ENCODE measurements around the gene NRXN3.

NRXN3 gene

DNA sequence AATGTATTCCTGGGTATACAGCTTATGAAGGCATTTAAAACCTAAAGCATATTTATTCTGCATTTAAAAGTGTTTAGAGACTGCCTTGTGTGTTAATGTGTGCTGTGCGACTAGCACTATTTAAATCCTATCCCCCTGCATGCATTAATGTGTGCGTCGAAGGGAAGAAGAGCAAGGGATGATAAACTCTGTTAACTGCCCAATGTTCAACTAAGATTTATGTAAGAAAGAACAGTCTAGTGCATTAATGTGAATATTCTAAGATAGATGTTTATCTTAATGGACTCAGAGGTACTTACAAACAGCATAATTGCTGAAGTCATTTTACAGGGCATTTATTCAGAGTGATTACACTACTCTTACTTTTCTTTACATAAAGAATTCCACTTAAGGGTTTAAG lies 1616.3 kb downstream of the NRXN3 start:
- TF ChIP-seq, protein P1, sequence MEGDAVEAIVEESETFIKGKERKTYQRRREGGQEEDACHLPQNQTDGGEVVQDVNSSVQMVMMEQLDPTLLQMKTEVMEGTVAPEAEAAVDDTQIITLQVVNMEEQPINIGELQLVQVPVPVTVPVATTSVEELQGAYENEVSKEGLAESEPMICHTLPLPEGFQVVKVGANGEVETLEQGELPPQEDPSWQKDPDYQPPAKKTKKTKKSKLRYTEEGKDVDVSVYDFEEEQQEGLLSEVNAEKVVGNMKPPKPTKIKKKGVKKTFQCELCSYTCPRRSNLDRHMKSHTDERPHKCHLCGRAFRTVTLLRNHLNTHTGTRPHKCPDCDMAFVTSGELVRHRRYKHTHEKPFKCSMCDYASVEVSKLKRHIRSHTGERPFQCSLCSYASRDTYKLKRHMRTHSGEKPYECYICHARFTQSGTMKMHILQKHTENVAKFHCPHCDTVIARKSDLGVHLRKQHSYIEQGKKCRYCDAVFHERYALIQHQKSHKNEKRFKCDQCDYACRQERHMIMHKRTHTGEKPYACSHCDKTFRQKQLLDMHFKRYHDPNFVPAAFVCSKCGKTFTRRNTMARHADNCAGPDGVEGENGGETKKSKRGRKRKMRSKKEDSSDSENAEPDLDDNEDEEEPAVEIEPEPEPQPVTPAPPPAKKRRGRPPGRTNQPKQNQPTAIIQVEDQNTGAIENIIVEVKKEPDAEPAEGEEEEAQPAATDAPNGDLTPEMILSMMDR (IDR thresholded peaks at IDR 0.05; ENCODE audit: borderline replicate concordance, insufficient read depth, low read depth, low read length) = no peak
- no peak overlapping the region for H3K4me3 ChIP-seq (ENCODE audit: low read depth, low read length)

- TF ChIP-seq, protein P1 (IDR thresholded peaks at IDR 0.05; ENCODE audit: borderline replicate concordance, insufficient read depth, low read depth, low read length) = no peak
- H3K4me3 ChIP-seq (ENCODE audit: low read depth, low read length) = no peak overlapping the region
These were observed 1618.2 kb downstream of the NRXN3 start for GRCh38 chr14:79788346-79788745.

DNA sequence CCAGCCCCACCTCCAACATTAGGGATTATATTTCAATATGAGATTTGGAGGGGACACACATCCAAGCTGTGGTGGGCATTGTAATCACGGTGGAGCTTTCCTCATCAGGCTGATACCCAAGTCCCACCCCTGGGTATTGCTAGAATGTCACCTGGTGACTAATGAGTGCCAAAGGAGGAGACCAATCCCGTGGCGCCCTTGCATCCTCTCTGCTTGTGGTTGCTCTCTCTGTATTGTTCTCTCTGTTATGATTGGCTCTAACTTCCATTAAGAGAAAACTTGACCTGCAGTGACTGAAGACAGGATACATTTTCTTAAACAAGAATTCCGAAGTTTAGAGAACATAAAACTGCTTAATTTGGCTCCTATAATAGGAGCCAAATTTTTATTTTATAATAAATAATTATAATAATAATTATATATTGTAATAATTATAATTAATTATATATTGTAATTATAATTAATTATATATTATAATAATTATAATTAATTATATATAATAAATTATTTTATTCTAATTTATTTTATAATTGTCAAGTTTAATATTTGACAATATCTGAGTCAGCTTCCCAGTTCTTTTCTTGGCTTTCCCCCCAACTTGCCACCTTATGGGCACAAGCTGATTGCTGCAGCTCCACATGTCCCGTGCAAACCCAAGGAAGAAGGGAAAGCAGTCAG lies 1621.0 kb downstream of the NRXN3 start:
- TF ChIP-seq, protein P1 (IDR thresholded peaks at IDR 0.05; ENCODE audit: borderline replicate concordance, insufficient read depth, low read depth, low read length) = no peak
- no peak overlapping the region for H3K4me3 ChIP-seq (ENCODE audit: low read depth, low read length)

DNA sequence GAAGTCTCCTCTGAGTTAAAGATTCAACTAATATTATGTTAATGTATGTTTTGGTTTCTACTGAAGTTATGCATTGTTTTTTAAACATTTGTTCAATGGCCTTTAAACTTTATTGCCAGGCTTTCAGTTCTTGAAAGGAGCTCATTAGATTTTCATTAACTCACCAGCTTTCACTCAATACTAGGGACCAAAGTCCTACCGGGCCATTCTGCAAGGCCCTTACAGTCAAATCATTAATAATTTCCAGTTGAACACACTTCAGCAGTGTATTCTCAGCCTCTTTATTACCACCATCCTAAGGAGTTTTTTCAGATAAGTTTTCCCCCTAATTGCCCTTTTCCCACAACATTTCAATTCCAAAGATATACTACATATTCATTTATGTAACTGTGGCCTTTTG lies 1631.9 kb downstream of the NRXN3 start:
- no peak overlapping the region for H3K4me3 ChIP-seq (ENCODE audit: low read depth, low read length)
- TF ChIP-seq, protein P1 (IDR thresholded peaks at IDR 0.05; ENCODE audit: borderline replicate concordance, insufficient read depth, low read depth, low read length) = no peak

GRCh38 chr14:79805636-79806035 lies 1635.5 kb downstream of the NRXN3 start:
- H3K4me3 ChIP-seq (ENCODE audit: low read depth, low read length) = no peak overlapping the region
- TF ChIP-seq, protein P1 (IDR thresholded peaks at IDR 0.05; ENCODE audit: borderline replicate concordance, insufficient read depth, low read depth, low read length) = no peak

DNA sequence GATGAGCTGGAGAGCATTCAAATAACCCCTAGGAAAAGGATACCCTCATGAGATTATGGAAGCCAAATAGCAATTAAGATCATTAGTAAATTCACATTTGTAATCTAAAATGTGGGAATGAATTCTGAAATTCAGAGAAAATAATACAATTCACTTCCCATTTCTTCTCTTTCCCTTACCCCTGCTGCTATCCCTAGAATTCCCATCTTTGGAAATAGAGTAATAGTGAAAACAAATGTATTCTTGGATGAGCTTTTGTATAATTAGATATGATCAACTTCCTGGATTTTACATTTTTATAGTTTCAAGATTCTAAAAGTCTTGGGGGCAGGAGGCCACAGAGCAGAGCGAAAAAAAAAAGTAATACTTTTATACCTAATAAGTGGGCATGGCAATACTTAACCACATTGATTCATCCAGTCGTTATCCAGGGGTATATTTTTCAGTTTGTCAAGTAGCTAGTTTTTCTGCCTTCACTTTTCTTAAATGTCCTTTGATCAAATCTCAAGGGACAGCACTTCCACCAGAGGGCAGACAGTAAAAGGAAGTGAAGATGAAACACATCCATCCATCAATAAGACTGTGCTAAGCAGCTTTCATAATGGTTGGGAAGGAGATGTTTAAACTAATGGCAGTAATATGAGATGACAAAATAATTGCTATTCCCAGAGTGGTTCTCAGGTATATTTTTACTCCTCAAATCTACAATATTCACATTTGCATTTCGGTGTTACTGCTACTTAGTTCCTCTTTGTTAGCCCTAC lies 1639.9 kb downstream of the NRXN3 start:
- no peak overlapping the region for H3K4me3 ChIP-seq (ENCODE audit: low read depth, low read length)
- TF ChIP-seq, protein P1 (IDR thresholded peaks at IDR 0.05; ENCODE audit: borderline replicate concordance, insufficient read depth, low read depth, low read length) = no peak
